HEK293T (cell line): ENCODE data around the gene WWOX.

Source experiments
- CTCF ChIA-PET: fragments of 350-600 bp; formaldehyde crosslinking; extraction: SDS; loops from one replicate; lab custom pipeline; 2021; ENCODE audit warnings: antibody characterized with exemption, inconsistent platforms; lab: Yijun Ruan, JAX
- POLR2A ChIA-PET: fragments of 350-600 bp; formaldehyde crosslinking; extraction: SDS; loops from one replicate; lab custom pipeline; 2020; ENCODE audit warnings: antibody characterized with exemption, inconsistent platforms; lab: Yijun Ruan, JAX
- DNase-seq: peaks from one replicate; pipeline ENCODE4 v3.0.0; 2012; ENCODE audit warnings: mixed read lengths; ENCODE audit errors: extremely low spot score
- ARNT ChIP-seq: fragments of 450-650 bp; IDR thresholded peaks from 2 replicates; pipeline ENCODE4 v1.6.1; 2017; ENCODE audit warnings: mild to moderate bottlenecking
- BHLHE40 ChIP-seq: fragments of 450-650 bp; IDR thresholded peaks from 2 replicates; pipeline ENCODE4 v1.6.1; 2016; ENCODE audit warnings: mild to moderate bottlenecking, moderate library complexity, borderline replicate concordance
- CTBP1 ChIP-seq: fragments of 450-650 bp; IDR thresholded peaks from 2 replicates; pipeline ENCODE4 v1.6.1; 2016; ENCODE audit warnings: borderline replicate concordance
- ELF4 ChIP-seq: fragments of 450-650 bp; IDR thresholded peaks from 2 replicates; pipeline ENCODE4 v1.6.1; 2017; ENCODE audit warnings: antibody characterized with exemption
- FOXA1 ChIP-seq: fragments of 450-650 bp; IDR thresholded peaks from 2 replicates; pipeline ENCODE4 v1.6.1; 2016; ENCODE audit warnings: mild to moderate bottlenecking
- FOXK2 ChIP-seq: fragments of 450-650 bp; IDR thresholded peaks from 2 replicates; pipeline ENCODE4 v1.6.1; 2016; ENCODE audit warnings: mild to moderate bottlenecking
- FOXM1 ChIP-seq: fragments of 450-650 bp; IDR thresholded peaks from 2 replicates; pipeline ENCODE4 v1.6.1; 2017; ENCODE audit warnings: mild to moderate bottlenecking, borderline replicate concordance
- HDGF ChIP-seq: fragments of 450-650 bp; IDR thresholded peaks from 2 replicates; pipeline ENCODE4 v1.6.1; 2017; ENCODE audit warnings: antibody characterized with exemption, borderline replicate concordance
- L3MBTL2 ChIP-seq: fragments of 450-650 bp; conservative IDR thresholded peaks from 2 replicates; pipeline ENCODE4 v1.6.1; 2016; ENCODE audit warnings: mild to moderate bottlenecking
- LEF1 ChIP-seq: fragments of 450-650 bp; IDR thresholded peaks from 2 replicates; pipeline ENCODE4 v1.6.1; 2017; ENCODE audit warnings: mild to moderate bottlenecking, borderline replicate concordance
- NFRKB ChIP-seq: fragments of 450-650 bp; IDR thresholded peaks from 2 replicates; pipeline ENCODE4 v1.6.1; 2016; ENCODE audit warnings: mild to moderate bottlenecking, moderate library complexity
- PKNOX1 ChIP-seq: fragments of 450-650 bp; IDR thresholded peaks from 2 replicates; pipeline ENCODE4 v1.6.1; 2016
- SP1 ChIP-seq: fragments of 450-650 bp; IDR thresholded peaks from 2 replicates; pipeline ENCODE4 v1.6.1; 2017
- SUZ12 ChIP-seq: fragments of 450-650 bp; IDR thresholded peaks from 2 replicates; pipeline ENCODE4 v1.6.1; 2016; ENCODE audit warnings: mild to moderate bottlenecking
- TARDBP ChIP-seq: fragments of 450-650 bp; IDR thresholded peaks from 2 replicates; pipeline ENCODE4 v1.6.1; 2016
- ZNF384 ChIP-seq: fragments of 450-650 bp; IDR thresholded peaks from 2 replicates; pipeline ENCODE4 v1.6.1; 2016

WWOX gene

DNA sequence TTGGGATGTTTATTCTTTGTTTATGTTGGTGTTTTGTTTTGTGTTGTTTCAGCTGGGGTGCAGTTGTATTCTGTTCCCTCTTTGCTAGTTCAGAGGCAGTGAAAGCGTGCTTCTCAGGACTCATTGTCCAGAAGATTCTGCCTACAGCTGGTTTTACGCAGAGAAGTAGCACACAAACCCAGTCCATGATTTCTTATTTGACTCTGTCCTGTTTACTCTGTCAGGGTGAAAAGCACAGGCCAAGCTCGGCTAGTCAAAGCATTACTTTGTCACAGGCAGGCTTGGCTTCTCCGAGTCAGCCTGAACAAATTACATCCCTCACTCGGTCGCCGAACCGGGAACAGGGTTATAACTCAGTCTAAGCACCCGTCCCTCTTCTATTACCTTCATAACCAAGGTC lies 1066.1 kb downstream of the WWOX start:
- ChIA-PET POLR2A (no interaction called here), CTCF (interaction anchor here (0.5 kb wide), 1 partner anchor 437 kb away, joined by 5 read pairs; no protein-coding TSS in a partner anchor)
- no peak for DNase-seq
- TF ChIP-seq ZNF384 (no peak), CTBP1 (no peak), HDGF (no peak), SUZ12 (no peak), L3MBTL2 (no peak), SP1 (no peak), FOXK2 (no peak), TARDBP (no peak), LEF1 (no peak), FOXA1 (no peak)

- ChIA-PET POLR2A (no interaction called here), CTCF (no interaction called here)
- no peak for DNase-seq
- TF ChIP-seq CTBP1: no peak
- no peak for TF ChIP-seq SP1
Observed at GRCh38 chr16:79167893-79168292, 1068.4 kb downstream of the WWOX start.

DNA sequence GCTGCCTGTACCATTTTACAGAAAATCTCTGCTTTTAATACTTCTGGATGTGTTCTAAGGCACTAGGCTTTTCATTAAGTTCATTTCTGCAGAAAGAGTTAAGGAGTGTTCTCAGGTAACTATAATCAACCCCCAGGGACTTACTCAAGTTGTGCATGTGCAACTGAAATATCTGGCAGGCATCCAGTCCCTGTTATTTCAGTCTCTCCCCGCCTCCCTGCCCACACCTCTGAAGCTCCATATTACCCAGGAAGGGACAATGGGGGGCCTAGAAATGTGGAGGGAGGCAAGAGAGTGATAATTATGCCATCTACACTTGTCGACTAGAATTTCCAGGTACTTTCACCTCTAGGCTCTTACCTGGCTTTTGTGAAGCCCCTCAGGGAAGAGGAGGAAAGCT lies 1068.9 kb downstream of the WWOX start:
- TF ChIP-seq TARDBP (no peak), SP1 (no peak), FOXA1 (no peak), FOXM1 (no peak), L3MBTL2 (no peak), ELF4 (no peak), LEF1 (no peak), SUZ12 (no peak)
- ChIA-PET POLR2A (no interaction called here), CTCF (no interaction called here)
- no peak for DNase-seq

DNA sequence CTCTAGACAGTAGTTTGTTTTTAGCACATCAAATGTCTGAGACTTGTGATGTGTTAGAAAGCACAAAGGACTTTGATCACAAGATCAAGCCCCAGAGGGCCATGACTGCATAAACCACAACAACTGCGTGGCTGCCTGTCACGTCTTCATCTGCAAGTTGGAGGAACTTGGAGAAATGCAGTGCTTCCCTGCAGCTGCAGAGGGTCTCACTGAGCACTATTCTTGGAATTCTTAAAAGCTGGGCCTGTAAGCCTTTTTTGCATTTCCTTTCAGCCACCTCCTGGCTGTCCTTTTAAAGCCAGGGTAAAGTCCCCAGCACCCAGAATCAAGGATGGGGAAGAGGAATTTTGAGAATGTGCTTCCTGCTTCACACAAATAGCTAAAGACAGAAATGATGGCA lies 1069.8 kb downstream of the WWOX start:
- TF ChIP-seq ARNT (no peak), HDGF (no peak), FOXM1 (no peak), TARDBP (no peak), ZNF384 (no peak), BHLHE40 (no peak), PKNOX1 (no peak), L3MBTL2 (no peak), LEF1 (no peak), ELF4 (no peak), CTBP1 (no peak), SUZ12 (no peak), SP1 (no peak), NFRKB (no peak), FOXK2 (no peak), FOXA1 (no peak)
- no peak for DNase-seq
- POLR2A ChIA-PET: no interaction called here
- CTCF ChIA-PET: no interaction called here

GRCh38 chr16:79170555-79171246 lies 1071.2 kb downstream of the WWOX start:
- ChIA-PET POLR2A (interaction anchor here (0.6 kb wide), 1 partner anchor 22 kb away, joined by 3 read pairs; no protein-coding TSS in a partner anchor), CTCF (no interaction called here)
- DNase-seq: no peak
- TF ChIP-seq ARNT (no peak), HDGF (no peak), FOXM1 (no peak), L3MBTL2 (no peak), BHLHE40 (no peak), ELF4 (no peak), TARDBP (no peak), LEF1 (no peak), PKNOX1 (no peak)

DNA sequence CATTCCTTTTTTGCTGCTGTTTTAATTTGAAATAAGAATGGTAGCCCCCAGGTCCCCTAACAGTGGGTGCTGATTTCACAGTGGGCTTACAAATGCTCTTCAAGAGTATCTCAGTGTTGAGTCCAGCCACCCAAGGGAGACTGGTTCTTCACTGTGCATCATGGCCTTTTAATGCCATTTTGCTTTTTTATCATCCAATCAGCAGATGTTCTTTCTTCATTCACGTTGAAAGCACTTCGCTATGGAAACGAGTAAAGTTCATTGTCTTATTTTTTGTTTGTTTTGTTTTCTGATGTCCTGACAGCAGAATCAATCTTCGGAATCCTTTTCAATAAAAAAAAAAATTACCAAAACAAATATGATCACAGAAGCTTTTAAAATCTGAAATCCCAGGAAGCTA lies 1072.0 kb downstream of the WWOX start:
- CTCF ChIA-PET: interaction anchor here (0.7 kb wide), 1 partner anchor 35 kb away, joined by 9 read pairs; no protein-coding TSS in a partner anchor
- TF ChIP-seq TARDBP (no peak), SUZ12 (no peak), ELF4 (no peak), CTBP1 (no peak), BHLHE40 (no peak), FOXA1 (no peak), LEF1 (no peak)
- DNase-seq: no peak
- POLR2A ChIA-PET: interaction anchor here (0.6 kb wide), 1 partner anchor 125 kb away, joined by 4 read pairs; no protein-coding TSS in a partner anchor

GRCh38 chr16:79171931-79172705 lies 1072.7 kb downstream of the WWOX start:
- POLR2A ChIA-PET: interaction anchor here (0.6 kb wide), 1 partner anchor 124 kb away, joined by 4 read pairs; no protein-coding TSS in a partner anchor
- CTCF ChIA-PET: interaction anchor here (0.7 kb wide), 1 partner anchor 36 kb away, joined by 9 read pairs; no protein-coding TSS in a partner anchor
- no peak for TF ChIP-seq FOXK2
- TF ChIP-seq SUZ12: no peak
- no peak for TF ChIP-seq CTBP1
- no peak for TF ChIP-seq ZNF384
- no peak for TF ChIP-seq FOXM1
- TF ChIP-seq HDGF: no peak
- TF ChIP-seq FOXA1: no peak
- peak; percentile 16 for DNase-seq
